ENCODE measurements around the gene SLC27A4.

SLC27A4 gene

DNA sequence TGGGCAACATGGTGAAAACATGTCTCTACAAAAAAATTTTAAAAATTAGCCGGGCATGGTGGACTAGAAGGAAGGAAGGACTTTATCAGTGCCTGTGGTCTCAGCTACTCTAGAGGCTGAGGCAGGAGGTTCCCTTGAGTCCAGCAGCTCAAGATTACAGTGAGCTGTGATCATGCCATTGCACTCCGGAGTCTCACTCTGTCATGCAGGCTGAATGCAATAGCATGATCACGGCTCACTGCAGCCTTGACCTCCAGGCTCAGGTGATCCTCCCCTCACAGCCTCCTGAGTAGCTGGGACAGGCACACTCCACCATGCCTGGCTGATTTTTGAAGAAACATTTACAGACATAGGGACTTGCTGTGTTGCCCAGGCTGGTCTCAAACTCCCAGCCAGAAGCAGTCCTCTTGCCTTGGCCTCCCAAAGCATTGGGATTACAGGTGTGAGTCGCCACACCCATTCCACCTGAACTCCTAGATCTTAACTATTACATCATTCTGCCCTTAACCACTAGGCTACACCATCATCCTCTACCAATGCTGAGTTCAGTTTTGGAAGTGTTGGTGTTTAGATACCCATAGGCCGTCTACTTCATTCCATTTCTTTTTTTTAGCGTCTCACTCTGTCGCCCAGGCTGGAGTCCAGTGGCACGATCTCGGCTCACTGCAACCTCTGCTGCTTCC lies 28.8 kb downstream of the SLC27A4 start:
- DNase-seq = no peak

DNA sequence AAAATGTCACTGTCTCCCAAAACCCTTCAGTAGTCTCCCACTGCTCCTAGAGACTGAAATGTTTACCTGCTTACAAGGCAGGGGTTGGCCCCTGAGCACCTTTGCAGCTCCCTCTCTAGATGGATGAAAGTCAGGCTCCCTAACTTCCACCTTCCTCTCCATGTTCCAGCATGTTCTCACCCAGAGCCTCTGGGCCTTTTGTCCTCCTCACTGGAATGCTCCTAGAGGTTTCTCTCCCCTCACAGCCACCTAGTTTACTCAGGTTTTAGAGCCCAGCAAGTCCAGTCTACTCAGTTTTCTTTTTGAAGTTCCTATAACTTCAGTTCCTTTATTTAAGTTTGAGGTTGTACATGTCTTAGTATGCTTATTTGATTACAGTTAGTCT lies 30.0 kb downstream of the SLC27A4 start:
- no peak for DNase-seq

DNA sequence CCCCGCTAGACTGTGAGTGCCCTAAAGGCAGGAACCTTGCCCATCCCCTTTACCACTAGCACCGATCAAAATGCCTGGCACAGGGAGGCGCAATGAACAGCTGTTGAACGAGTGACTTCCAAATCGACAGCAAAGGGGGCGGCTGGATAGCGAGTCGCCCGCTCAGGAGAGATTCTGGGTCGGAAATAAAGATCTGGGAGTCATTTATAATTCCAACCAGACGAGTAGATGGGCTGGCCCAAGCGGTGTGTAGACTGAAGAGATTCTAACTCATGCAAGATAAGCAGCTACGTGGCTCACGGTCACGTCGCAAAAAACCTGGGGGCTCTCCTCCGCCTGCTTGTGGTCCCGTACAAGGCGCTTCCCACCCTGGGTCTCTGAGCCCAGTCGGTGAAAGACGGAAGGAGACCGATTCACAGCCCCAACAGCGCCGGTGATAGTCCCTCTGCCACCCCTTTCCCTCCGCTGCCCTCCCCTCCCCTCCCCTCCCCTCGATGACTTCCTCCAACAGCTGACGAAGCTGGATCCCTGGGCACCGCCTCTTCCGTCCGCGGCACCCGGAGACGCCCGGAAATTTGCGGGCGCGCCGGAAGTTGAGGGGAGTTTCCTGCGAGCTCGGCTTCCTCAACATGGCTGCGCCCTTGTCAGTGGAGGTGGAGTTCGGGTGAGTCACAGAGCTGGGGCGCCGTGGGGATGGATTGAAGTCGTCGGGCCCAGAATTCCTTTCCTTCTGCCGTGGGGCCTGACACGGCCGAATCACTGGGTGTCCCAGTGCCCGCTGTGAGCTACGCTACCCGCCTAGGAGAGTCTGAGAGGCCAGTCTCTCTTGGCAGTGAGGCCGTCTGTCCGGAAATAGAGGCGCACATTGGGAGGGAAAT lies 30.7 kb downstream of the SLC27A4 start, which contains the start of gene URM1:
Gene URM1 (plus strand): TSS at position 623 of the 878 bp plus-strand sequence. CDS start 7 bp downstream, at position 630.
- peak; percentile 47 for DNase-seq

DNA sequence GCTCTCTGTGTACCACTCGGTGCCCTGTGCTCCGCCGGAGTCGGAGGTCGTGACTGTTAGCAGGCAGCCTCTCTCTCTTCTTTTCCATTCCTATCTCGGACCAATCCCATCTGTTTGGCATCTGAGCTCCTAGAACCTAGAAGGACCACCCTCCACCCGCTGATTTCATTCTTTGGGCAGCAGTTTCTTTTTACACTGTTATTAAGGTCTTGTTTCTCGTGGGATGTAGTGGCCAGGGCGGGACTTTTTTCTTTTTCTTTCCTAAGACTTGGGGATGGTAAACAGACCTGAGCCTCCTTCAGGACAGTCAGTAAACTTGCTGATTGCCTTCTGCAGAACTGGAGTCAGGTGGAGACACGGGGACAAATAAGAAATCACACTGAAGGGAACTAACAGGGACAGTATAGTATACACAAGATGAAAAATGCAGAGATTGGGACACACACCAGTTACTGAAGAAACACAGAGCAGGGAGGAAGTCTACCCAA lies 31.3 kb downstream of the SLC27A4 start:
- no peak for DNase-seq

DNA sequence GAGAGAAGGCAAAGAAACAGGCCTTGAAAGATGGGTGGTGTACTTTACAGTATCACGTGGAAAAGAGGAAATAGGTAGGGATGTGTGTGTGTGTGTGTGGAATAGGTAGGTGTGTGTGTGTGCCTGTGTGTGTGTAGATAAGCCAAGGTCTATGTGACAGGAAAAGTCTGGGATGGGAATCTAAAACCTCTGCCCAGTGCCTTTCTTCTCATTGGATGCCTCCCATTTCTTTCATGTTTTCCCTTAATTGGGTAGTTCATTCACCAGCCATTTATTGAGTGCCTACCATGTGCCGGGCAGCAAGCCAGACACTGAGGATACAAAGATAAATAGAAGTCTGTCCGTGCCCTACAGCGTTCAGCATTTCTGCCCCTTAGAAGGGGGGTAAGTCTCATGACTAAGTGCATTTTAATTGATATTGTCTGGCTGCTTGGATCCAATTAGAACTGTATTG lies 31.9 kb downstream of the SLC27A4 start:
- DNase-seq = no peak

DNA sequence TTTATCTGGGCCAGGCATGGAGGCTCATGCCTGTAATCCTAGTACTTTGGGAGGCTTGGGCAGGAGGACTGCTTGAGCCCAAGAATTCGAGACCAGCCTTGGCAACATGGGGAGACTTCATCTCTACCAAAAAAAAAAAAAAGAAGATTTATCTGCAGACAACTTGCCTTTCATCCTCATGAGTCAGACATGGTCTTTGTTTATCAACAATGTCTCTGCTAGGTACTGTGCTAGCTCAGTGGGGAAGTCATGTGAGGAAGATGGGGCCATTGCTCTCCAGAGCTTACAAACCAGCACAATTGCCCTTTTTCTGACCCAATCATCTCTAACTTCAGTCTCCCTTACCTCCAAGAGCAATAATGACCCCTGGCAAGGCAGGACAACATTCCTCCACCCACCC lies 32.5 kb downstream of the SLC27A4 start:
- no peak for DNase-seq

DNA sequence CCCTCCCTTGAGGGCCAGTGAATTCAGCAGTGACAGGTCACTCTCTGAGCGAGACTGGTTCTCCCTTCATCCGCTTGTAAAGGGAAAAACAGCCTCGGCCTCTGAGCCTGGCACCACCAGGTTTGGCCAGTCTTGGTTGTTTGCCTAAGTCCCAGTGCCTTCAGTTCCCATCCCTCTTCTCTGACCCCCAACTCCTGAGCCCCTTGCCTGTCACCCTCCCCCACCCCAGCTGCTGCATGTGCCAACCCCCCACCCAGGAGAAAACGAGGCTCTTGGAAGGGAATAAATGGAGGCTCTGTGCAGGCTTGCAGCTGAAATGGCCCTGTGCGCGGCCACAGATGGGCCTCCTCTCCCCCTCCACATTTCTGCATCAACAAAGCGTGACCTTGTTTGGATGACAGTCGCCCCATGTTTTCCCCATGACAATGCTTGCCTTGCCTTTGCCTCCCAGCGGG lies 33.9 kb downstream of the SLC27A4 start:
- DNase-seq = no peak

DNA sequence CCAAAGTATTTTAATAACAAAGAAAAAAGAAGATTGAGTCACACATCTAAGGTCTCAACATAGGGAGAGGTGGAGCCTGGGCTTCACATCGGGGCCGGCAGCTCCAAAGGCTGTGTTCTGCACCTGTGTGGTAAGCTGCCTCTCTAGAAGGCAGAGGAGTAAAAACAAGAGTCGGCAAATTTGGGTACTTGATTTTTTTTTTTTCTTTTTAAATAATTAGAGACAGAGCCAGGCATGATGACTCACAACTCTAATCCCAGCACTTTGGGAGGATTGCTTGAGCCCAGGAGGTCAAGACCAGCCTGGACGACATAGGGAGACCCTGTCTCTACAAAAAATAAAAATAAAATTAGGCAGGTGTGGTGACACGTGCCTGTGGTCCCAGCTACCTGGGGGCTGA lies 35.5 kb downstream of the SLC27A4 start:
- DNase-seq = no peak

DNA sequence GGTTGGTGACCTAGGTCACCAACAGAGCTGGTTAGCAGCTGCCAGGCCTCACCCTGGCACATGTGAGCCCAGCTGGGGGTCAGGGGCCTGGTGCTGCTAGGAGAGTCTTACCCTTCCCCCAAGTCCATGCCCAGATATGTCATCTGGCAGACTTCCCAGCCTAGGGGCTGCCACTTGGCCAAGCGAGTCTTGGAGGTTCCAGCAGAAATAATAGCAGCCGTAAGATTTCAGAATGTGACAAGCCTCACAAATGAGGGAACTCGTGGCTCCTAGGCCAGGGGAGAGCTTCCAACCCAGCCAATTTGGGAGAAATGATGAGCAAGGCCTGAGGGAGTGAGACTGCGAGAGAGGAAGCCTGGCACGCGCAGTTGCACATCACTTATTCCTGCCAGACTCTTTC lies 41.9 kb downstream of the SLC27A4 start:
- DNase-seq = no peak

DNA sequence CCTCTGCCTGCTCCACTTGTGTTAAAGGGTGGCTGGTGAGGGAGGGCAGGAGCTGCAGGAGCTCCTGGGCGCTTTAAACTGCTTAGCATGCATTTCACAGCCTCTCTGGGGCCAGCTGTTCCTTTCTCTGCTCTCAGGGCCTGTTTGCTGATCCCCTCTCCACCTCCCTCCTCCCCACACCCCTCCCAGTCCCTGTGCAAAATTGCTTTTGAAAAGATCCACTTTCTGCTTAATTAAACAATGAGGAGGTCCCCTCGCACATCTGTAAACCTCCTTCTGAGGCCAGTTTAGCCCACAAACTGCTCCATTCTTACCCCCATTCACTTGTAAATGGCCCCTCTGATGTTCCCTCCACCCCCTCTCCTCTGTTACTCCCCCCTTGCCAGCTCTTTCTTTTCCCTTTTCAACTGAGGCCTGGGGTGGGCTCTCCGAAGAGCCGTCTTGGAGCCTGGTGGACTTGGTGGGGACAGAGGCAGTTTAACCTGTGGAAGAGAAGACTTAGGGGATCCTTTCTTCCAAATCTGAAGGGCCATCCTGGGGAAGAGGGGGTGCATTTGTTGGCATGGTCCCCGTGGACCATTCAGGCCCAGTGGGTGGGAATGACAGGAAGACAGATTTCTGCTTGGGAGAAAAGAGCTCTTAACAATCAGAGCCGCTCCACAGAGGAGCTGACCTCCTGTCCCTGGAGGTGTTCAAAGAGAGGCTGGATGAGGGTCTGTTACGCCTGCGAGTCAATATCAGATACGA lies 42.9 kb downstream of the SLC27A4 start:
- DNase-seq = peak; percentile 70

DNA sequence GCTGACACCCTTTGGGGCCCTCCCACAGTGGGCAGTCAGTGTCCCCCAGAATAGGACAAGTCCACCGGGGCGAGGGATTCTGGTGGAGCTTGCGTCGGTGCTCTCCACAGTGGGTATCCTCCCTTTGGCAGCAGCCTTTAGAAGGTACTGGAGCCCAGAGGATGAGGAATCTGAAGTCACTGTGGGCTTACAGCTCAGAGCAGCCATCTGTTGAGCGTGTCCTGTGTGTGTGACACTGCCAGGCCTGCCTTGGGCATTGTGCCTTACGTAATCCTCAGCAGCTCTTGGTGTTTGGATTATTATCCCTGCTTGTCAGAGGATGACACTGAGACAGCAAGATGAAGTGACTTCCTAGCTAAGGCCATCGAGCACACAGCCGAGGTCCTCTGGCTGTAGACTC lies 43.5 kb downstream of the SLC27A4 start:
- peak; percentile 65 for DNase-seq

DNA sequence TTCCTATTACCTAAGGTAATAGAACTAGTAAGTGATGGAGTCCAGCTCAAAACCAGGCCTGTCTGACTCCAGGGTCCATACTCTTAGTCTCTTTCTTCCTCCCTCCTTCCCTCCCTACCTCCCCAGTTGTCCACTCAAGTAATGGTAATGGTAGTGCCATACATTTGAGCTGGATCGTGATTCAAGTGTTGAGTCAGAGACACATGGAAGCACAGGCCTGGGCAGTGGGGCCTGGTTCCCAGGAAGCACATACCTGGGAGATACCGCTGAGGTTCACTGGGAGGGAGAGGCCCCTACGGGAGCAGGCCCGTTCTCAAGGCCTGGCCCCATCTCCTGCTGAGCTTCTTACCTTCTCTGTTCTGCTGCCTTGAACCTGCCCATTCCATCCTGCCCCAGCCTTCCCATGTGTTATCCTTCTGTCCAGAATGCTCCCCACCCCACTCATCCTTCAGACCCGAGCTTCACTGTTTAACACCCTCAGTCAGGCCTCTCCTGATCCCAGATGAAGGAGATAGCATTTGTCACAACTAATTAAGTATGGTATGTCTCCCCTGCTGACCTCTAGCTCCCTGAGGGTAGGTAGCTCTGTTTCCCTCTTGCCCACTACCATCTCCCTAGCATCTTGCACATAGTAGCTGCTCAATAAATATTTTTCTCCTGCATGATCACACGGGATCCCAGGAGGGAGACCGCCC lies 44.6 kb downstream of the SLC27A4 start:
- DNase-seq = no peak

DNA sequence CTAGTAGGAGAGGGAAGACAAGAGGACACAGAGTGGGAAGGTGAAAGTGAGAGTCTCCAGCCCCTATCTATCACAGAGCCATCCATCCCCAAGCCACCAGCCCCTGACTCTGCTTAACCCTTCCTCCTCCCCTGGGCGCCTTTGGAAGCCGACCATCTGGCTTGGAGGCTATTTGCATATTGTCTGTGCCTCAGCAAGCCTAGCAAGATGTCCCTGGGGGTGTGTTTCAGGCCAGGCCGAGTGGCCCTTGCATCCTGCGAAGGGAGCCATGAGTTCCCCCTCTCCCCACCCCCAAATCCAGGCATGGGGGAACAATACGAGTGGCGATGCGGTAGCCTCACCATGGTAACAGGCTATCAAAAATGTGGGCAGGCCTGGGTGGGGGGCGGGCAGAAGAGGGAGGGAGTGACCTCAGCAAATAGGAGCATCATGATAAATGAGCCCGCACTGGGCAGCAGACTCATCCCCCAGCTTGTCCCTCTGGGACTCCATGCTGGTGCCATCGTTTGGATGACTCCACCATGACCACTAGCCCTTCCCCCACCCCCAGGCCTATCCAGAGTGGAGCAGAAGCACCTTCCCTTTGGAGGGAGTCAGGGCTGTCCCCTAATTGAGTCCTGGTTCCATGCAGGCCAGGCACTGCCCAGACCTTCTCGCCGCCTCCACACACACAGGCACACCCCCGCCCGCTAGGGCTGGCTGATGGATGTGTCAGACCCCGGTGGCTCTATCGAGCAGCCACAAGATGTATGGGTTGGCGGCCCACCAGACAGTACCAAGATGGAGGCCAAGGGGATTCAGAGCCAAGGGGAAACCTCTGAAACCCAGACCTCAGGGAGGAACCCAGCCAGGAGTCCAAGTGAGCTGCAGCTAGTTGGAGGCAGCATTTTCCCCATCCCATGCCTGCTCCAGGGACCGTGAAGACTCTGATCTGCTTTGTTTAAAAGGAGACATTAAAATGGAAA lies 45.5 kb downstream of the SLC27A4 start:
- DNase-seq = no peak

DNA sequence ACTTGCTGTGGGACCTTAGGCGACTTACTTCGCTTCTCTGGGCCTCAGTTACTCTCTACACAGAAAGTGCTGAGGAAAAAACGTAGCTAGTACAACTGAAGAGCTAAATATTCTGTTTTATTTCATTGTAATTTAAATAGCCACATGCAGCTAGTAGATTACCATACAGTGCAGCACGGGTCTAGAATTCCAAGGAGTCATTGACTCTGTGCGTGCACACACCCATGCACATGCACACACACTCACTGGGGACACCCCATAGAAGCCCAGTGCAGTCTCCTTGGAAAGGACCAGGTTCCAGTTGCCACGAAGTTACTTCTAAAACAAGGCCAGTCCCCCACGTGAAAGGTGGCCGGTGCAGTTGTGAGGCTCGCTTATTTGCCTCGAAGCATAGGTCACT lies 47.8 kb downstream of the SLC27A4 start:
- DNase-seq = no peak

DNA sequence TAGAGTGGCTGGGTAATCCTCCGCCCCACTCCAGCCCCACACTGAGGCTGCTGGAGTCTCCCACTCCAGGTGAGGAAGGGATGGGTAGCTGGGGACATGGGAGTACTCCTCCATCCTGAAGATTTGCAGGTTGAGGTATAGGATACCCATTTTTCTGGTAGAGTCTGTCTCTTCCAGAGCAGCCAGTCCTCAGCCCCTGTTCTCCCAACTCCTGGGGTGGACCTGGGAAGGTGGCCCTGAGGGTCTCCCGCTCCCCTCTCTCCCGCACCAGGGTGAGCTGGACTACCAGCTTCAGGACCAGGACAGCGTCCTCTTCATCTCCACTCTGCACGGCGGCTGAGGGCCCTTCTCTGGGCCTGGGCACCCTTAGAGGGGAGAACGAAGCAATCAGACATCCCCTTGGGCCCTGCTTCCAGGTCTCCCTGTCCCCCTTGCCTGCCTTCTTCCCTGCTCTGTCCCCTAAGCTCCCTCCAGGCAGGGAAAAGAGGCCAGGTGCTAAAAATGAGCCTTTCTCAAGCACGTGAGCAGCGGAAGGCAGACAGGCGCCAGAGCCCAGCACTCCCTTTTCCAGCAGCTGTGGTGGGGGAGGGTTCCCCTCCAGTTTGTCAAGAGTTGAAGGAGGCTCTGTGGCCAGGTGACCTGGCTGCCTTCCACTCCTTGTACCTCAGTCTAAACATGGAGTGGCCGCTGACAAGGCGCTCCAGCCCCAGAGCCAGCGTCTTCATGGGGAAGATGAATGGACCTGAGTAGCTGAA lies 49.2 kb downstream of the SLC27A4 start:
- DNase-seq = peak; percentile 34

DNA sequence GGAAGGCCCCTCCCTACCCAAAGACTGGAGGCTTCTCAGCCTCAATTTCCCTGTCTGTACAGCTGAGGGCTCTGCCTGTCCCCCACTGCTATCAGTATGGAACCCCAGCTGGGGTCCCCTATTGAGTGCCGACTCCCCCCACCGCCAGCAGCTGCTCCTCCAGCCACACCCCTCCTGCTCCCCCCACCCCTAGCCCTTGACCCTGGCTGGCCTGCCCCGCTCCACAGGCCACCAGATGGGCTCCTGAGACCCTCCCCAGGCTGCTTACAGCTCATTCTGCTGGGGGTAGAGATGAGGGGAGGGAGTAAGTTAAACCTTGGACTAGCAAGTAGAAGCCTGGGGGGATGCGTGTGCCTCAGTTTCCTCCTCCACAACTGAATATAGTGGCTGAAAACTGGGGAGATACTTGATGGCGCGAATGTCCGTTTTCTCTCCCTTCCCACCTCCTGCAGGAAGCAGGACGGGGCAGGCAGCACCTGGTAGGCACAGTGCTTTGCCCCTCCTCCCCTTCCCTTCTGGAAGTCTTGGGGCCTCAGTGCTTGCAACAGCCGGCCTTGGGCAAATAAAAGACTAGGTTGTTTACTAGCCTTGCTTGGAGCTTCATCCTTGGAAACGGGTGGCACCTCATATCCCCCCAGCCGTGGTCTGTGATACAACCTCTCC lies 50.0 kb downstream of the SLC27A4 start:
- DNase-seq = no peak

DNA sequence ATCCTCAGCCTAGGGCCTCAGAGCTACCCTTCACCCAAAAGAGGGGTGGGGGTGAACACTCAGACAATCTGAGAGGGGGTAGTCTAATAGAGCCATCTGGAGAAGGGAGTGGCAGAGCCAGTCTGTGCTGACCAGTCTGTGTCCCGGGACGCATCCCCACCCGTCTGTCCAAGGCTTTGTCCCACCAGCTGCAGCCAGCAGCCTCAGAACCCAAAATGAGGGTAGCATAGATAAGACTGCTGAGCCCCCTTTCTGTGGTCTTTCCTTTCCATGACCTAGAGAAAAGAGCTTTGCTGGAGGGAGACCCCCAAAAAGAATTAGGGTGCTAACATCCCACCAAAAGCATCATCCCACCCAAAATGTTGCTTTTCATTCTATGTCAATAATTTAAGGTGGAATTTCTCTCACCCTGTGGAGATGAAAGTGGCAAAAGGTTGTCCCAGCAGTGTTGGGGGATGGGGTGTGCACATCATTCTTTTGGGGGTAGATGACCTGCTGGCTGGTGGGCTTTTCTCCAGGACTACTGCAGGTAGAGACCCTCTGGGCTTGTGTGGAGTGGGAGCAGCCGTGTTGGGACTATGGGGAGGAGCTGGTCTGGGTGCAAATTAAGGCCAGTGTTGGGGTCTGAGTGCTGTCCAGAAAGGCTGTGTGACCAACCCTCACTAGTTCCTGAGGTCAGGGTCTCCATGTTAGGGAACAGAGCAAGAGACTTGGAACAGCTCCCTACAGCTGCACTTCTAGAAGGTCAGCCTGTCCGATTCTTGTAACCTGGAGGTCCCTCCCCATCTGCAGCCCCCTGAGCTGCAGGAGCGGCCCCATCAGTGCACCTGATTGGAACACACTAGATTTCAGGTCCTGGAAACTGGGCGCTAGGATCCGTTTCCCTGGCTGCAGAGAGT lies 50.7 kb downstream of the SLC27A4 start:
- DNase-seq = no peak

DNA sequence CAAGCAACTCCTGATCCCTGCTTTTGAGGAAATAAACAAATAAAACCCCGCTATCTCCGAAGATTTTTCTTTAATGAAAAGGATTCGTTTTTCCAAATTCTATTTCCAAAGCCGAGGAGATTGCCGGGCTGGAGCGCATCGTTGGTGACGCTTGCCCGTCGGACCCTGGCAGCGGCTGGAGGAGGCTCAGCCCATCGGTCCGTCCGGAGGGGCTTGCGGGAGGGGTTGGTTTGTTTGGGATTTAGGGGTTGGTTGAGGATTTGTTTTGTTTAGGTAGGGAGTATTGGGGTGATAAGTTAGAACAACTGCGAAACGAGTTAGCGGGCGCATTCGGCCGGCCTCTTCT lies 51.6 kb downstream of the SLC27A4 start:
- DNase-seq = no peak

All from NCI-H524 treated with DMSO at 0.1 percent for 48 hours (cell line).